A673 (cell line): ENCODE data around the gene CDK14. TPM values are rescaled to one million over a fixed set of nuclear protein-coding genes. Genes with fewer than 3 reads are reported as not detected.

Experiments used
- BruUV-seq: library from RNA; stranded (reverse); fragments of 400-500 nt; replicated peaks from 2 replicates; lab custom pipeline; 2021; lab: Mats Ljungman, UMichigan
- CTCF ChIA-PET: fragments of 300-600 bp; sonication (Branson Sonifier 250); formaldehyde crosslinking; loops from one replicate; lab custom pipeline; 2022; ENCODE audit warnings: antibody characterized with exemption; lab: Charles Lee
- POLR2A ChIA-PET: fragments of 300-600 bp; sonication (Branson Sonifier 250); formaldehyde crosslinking; loops from one replicate; lab custom pipeline; 2022; ENCODE audit warnings: antibody characterized with exemption; ENCODE audit not compliant: low non-redundant PET; lab: Charles Lee
- DNase-seq: peaks from one replicate; pipeline ENCODE4 v3.0.0-alpha.2; 2015; ENCODE audit warnings: low spot score
- H3K27ac ChIP-seq: fragments of 200-600 bp; sonication (generic); 2 replicates; pipeline ENCODE4 v1.5.1; 2016; ENCODE audit warnings: mixed run types, low read depth, mild to moderate bottlenecking, mixed read lengths, antibody characterized with exemption, low read length; ENCODE audit not compliant: poor library complexity, severe bottlenecking
- H3K27me3 ChIP-seq: fragments of 200-600 bp; sonication (generic); replicated peaks from 2 replicates; pipeline ENCODE4 v1.6.1; 2017; ENCODE audit warnings: mixed run types, low read depth, mild to moderate bottlenecking, mixed read lengths, antibody characterized with exemption, low read length; ENCODE audit not compliant: insufficient read depth, poor library complexity
- H3K36me3 ChIP-seq: fragments of 200-600 bp; sonication (generic); 2 replicates; pipeline ENCODE4 v1.6.1; 2016; ENCODE audit warnings: mixed run types, mild to moderate bottlenecking, mixed read lengths, antibody characterized with exemption, low read length; ENCODE audit not compliant: insufficient read depth, poor library complexity, severe bottlenecking
- H3K4me1 ChIP-seq: fragments of 200-600 bp; sonication (generic); 2 replicates; pipeline ENCODE4 v1.6.1; 2017; ENCODE audit warnings: mixed run types, mild to moderate bottlenecking, mixed read lengths, antibody characterized with exemption, low read length; ENCODE audit not compliant: insufficient read depth, poor library complexity, severe bottlenecking
- H3K4me3 ChIP-seq: fragments of 200-600 bp; sonication (generic); 2 replicates; pipeline ENCODE4 v1.5.1; 2016; ENCODE audit warnings: low read depth, mixed run types, mild to moderate bottlenecking, mixed read lengths, low read length; ENCODE audit not compliant: poor library complexity, severe bottlenecking
- H3K9me3 ChIP-seq: fragments of 200-600 bp; sonication (generic); 2 replicates; pipeline ENCODE4 v1.6.1; 2016; ENCODE audit warnings: mixed run types, low read depth, mild to moderate bottlenecking, mixed read lengths, antibody characterized with exemption, low read length; ENCODE audit not compliant: poor library complexity, severe bottlenecking
- EZH2 ChIP-seq: fragments of 200-600 bp; sonication (generic); IDR thresholded peaks from 2 replicates; pipeline ENCODE4 v1.6.1; 2017; ENCODE audit warnings: borderline replicate concordance, low read depth, mild to moderate bottlenecking, mixed read lengths, antibody characterized with exemption, low read length; ENCODE audit not compliant: poor library complexity, severe bottlenecking
- intact Hi-C: fragments of 100-400 bp; cut with micrococcal nuclease; formaldehyde crosslinking; loops from one replicate; pipeline ENCODE4 v1.10.0; 2022; ENCODE audit not compliant: unreplicated experiment
- total RNA-seq: library from RNA; stranded (reverse); gene quantifications from 2 replicates; pipeline ENCODE4 v1.2.3, GENCODE V29; 2021
- TF ChIP-seq, protein P1 (sequence below): fragments of 300-800, 200-600 bp; sonication (generic); conservative IDR thresholded peaks from 2 replicates; pipeline ENCODE4 v1.5.1; 2017; ENCODE audit warnings: low read depth, mild to moderate bottlenecking, antibody characterized with exemption, low read length, moderate library complexity, mixed read lengths

The CDK14 gene
- total RNA-seq, 1 experiment from 2014 or later: 128 TPM

DNA sequence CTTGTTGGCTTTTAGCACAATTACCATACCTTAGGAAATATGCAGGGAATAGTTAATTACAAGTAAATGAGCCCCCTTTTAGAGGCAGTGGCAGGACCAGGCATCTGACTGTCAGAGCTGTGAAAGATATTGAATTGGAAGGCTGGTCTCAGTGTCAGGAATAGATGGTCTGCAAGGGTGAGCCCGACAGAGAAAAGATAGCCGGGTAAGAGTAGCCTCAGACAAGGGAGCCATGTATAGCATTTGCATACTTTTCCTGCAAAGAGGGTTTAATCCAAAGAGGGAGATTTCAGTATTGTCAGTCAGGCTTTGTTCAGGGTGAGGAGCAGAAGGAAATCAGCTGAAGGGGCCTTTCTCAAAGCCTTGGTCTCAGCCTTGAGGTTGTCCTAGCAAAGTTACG, 539.2 kb downstream of the CDK14 start:
- Histone ChIP-seq H3K27me3 (no peaks in the 10 kb centered on the region), H3K9me3 (no peaks in the 10 kb centered on the region), H3K27ac (no peak overlapping the region), H3K4me3 (no peak overlapping the region), H3K4me1 (peaks cover 27% of the 10 kb centered on the region), H3K36me3 (no peaks in the 10 kb centered on the region)
- ChIA-PET POLR2A (no interaction called here), CTCF (no interaction called here)
- BruUV-seq: no TSS peak
- DNase-seq: no peak
- intact Hi-C loops: no loop called here
- no peak for TF ChIP-seq EZH2
- TF ChIP-seq, protein P1, sequence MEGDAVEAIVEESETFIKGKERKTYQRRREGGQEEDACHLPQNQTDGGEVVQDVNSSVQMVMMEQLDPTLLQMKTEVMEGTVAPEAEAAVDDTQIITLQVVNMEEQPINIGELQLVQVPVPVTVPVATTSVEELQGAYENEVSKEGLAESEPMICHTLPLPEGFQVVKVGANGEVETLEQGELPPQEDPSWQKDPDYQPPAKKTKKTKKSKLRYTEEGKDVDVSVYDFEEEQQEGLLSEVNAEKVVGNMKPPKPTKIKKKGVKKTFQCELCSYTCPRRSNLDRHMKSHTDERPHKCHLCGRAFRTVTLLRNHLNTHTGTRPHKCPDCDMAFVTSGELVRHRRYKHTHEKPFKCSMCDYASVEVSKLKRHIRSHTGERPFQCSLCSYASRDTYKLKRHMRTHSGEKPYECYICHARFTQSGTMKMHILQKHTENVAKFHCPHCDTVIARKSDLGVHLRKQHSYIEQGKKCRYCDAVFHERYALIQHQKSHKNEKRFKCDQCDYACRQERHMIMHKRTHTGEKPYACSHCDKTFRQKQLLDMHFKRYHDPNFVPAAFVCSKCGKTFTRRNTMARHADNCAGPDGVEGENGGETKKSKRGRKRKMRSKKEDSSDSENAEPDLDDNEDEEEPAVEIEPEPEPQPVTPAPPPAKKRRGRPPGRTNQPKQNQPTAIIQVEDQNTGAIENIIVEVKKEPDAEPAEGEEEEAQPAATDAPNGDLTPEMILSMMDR: no peak

DNA sequence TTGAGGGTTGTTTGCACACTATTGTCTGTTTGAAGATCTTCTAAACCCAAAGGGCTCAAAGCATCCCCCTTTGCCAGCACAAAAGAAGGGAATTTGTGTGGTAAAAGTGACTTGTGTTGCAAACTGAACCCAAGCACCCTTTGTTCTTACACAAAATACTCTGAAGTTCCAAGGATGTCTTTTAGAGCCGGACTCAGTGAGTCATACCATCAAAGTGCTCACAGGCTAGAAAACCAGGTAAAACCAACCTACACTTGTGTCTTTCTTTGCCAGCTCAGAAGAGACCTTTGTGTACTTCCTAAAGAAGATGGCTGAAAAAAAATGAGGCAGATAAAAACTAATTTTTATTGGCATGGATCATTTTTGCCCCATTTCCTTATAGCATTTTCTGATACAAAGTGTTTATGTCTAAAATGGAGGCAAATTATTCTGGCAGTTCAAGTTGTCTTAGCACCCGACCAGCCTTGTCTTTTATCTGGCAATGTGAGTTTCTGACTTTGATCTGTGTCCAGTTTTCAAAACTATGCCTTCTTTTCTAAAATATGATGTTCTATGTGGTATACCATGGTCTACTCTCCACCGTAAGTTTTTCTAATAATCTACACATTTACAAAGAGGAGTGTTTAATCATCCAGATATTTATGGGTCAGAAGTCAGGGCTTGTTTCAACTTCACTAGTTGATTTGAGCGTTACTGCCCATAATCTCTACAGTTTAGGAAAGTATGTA, 539.7 kb downstream of the CDK14 start:
- no TSS peak for BruUV-seq
- Histone ChIP-seq H3K4me1 (peaks cover 33% of the 10 kb centered on the region), H3K4me3 (no peak overlapping the region), H3K36me3 (no peaks in the 10 kb centered on the region), H3K9me3 (no peaks in the 10 kb centered on the region), H3K27ac (no peak overlapping the region), H3K27me3 (no peaks in the 10 kb centered on the region)
- ChIA-PET POLR2A (no interaction called here), CTCF (no interaction called here)
- DNase-seq: no peak
- intact Hi-C loops: no loop called here
- TF ChIP-seq, protein P1: no peak
- no peak for TF ChIP-seq EZH2

DNA sequence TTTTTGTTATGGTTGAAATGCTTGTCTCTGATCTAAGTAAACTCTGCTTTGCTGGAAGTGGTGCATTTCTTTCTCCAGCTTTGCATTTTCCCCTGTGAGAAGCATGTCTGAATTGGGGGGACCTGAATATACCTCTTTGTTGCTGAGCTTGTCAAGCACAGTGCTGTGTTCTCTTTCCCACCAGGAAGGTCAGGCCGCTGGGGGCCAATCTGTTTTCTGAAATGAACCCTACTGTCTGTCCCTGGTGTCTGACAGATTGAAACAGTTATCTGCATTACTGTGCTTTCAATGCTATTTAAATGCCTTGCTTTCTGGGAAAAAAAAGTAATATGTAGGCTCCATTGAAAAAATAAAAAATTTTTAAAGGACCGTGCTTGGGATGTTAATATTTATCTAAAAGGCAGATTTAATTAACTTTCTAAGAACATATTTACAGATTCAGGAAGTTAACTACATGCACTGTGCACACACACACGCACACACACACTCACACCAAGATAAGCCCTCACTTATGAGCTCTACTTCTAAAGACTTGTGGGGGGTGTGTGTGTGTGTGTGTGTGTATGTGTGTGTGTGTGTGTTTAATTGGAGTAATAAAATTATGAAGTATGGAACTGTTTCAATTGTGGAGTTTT, 541.1 kb downstream of the CDK14 start:
- no peaks in the 10 kb centered on the region for H3K36me3 ChIP-seq
- no TSS peak for BruUV-seq
- no peak overlapping the region for H3K4me3 ChIP-seq
- POLR2A ChIA-PET: no interaction called here
- H3K27me3 ChIP-seq: no peaks in the 10 kb centered on the region
- H3K9me3 ChIP-seq: no peaks in the 10 kb centered on the region
- CTCF ChIA-PET: no interaction called here
- no peak overlapping the region for H3K27ac ChIP-seq
- intact Hi-C loops: no loop called here
- peaks cover 38% of the 10 kb centered on the region for H3K4me1 ChIP-seq
- no peak for DNase-seq
- no peak for TF ChIP-seq EZH2
- TF ChIP-seq, protein P1: no peak
